Small intestine (tissue), 16 donors: ENCODE results near the gene ARID5B. TPM values are rescaled to one million over a fixed set of nuclear protein-coding genes. Genes with fewer than 3 reads are reported as not detected.

ENCODE experiments used
- DNase-seq, 2 donors: peaks; one replicate each; pipeline versions ENCODE4 v3.0.0 to v3.0.0-alpha.2; 2013
- FAIRE-seq: peaks from 2 replicates; lab custom pipeline; 2012; peaks lifted over from hg19 to GRCh38; lab: Jason Lieb, UNC
- H3K27ac ChIP-seq, 3 donors: one replicate each; pipeline ENCODE4 v1.5.1; 2013; ENCODE audit warnings: low read length in 2 of 3, mild to moderate bottlenecking in 2 of 3, control low read depth in 1 of 3, inconsistent platforms in 1 of 3, low read depth in 1 of 3, moderate library complexity in 1 of 3
- H3K27me3 ChIP-seq, 3 donors: one replicate each; pipeline ENCODE4 v1.6.1; 2013; ENCODE audit warnings: low read length in 3 of 3, inconsistent platforms in 1 of 3; ENCODE audit not compliant: control insufficient read depth in 3 of 3, insufficient read depth in 3 of 3
- H3K36me3 ChIP-seq, 3 donors: one replicate each; pipeline ENCODE4 v1.6.1; 2013; ENCODE audit warnings: low read length in 3 of 3, inconsistent platforms in 1 of 3, low read depth in 1 of 3, mild to moderate bottlenecking in 1 of 3, moderate library complexity in 1 of 3; ENCODE audit not compliant: control insufficient read depth in 3 of 3, insufficient read depth in 2 of 3
- H3K4me1 ChIP-seq, 3 donors: one replicate each; pipeline ENCODE4 v1.6.1; 2013; ENCODE audit warnings: low read length in 2 of 3, inconsistent platforms in 1 of 3, low read depth in 1 of 3, mild to moderate bottlenecking in 1 of 3, moderate library complexity in 1 of 3; ENCODE audit not compliant: control insufficient read depth in 3 of 3, insufficient read depth in 2 of 3
- H3K4me3 ChIP-seq, 3 donors: one replicate each; pipeline ENCODE4 v1.5.1; 2013; ENCODE audit warnings: low read length in 3 of 3, control low read depth in 1 of 3, inconsistent platforms in 1 of 3, low read depth in 1 of 3, mild to moderate bottlenecking in 1 of 3, moderate library complexity in 1 of 3
- H3K9me3 ChIP-seq, 2 donors: one replicate each; pipeline ENCODE4 v1.6.1; 2013; ENCODE audit warnings: low read depth in 1 of 2, low read length in 1 of 2; ENCODE audit not compliant: control insufficient read depth in 2 of 2, insufficient read depth in 1 of 2
- WGBS, 3 donors: extraction: QIAGEN DNeasy Blood & Tissue Kit; methylation state at CpG; one replicate each; pipeline ENCODE4 v1.1.7; 2013; 5-methylcytosine and 5-hydroxymethylcytosine counted together
- long read RNA-seq, 10 donors: transcript quantifications; one replicate each; lab custom pipeline, GENCODE V29; 2026
- polyA plus RNA-seq, 4 donors: library from polyadenylated mRNA; stranded (reverse) in 3 of 4; unstranded in 1 of 4; fragments of 200-250 nt in 3 of 4; fragments of 120-200 nt in 1 of 4; gene quantifications; one replicate each; pipeline versions ENCODE4 v1.2.1 to v1.2.3, GENCODE V29; 2013
- donor health status: healthy with polysubstance abuse.
- donor health status: control.
- donor health status: control.
- donor health status: Bipolar disorder and iron deficiency.
- donor health status: healthy.

Gene ARID5B, protein sequence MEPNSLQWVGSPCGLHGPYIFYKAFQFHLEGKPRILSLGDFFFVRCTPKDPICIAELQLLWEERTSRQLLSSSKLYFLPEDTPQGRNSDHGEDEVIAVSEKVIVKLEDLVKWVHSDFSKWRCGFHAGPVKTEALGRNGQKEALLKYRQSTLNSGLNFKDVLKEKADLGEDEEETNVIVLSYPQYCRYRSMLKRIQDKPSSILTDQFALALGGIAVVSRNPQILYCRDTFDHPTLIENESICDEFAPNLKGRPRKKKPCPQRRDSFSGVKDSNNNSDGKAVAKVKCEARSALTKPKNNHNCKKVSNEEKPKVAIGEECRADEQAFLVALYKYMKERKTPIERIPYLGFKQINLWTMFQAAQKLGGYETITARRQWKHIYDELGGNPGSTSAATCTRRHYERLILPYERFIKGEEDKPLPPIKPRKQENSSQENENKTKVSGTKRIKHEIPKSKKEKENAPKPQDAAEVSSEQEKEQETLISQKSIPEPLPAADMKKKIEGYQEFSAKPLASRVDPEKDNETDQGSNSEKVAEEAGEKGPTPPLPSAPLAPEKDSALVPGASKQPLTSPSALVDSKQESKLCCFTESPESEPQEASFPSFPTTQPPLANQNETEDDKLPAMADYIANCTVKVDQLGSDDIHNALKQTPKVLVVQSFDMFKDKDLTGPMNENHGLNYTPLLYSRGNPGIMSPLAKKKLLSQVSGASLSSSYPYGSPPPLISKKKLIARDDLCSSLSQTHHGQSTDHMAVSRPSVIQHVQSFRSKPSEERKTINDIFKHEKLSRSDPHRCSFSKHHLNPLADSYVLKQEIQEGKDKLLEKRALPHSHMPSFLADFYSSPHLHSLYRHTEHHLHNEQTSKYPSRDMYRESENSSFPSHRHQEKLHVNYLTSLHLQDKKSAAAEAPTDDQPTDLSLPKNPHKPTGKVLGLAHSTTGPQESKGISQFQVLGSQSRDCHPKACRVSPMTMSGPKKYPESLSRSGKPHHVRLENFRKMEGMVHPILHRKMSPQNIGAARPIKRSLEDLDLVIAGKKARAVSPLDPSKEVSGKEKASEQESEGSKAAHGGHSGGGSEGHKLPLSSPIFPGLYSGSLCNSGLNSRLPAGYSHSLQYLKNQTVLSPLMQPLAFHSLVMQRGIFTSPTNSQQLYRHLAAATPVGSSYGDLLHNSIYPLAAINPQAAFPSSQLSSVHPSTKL
- 10 to 100 TPM in 2 of 4 donors, 1 to 10 TPM in 2; 1.1 to 24.6 (median 6.7) TPM for polyA plus RNA-seq
- long read RNA-seq, donor 1, full-length matches to known transcripts = 4 of 9 reads
- long read RNA-seq, donor 1, partial matches to known transcripts = 5 of 9 reads
- long read RNA-seq, donor 1, other reads (novel, unspliced or antisense) = 0 of 9 reads
- long read RNA-seq, donor 2, full-length matches to known transcripts = 2 of 2 reads
- long read RNA-seq, donor 2, partial matches to known transcripts = 0 of 2 reads
- long read RNA-seq, donor 2, other reads (novel, unspliced or antisense) = 0 of 2 reads
- long read RNA-seq, donor 3, partial matches to known transcripts = 0 of 1 reads
- long read RNA-seq, donor 3, other reads (novel, unspliced or antisense) = 0 of 1 reads
- long read RNA-seq, donor 4 = 0 reads
- long read RNA-seq, donor 5, partial matches to known transcripts = 0 of 1 reads
- long read RNA-seq, donor 5, other reads (novel, unspliced or antisense) = 0 of 1 reads
- long read RNA-seq, donor 6, full-length matches to known transcripts = 3 of 8 reads
- long read RNA-seq, donor 6, partial matches to known transcripts = 5 of 8 reads
- long read RNA-seq, donor 6, other reads (novel, unspliced or antisense) = 0 of 8 reads
- long read RNA-seq, donor 7 = 0 reads
- long read RNA-seq, donor 8, partial matches to known transcripts = 0 of 1 reads
- long read RNA-seq, donor 8, other reads (novel, unspliced or antisense) = 0 of 1 reads
- long read RNA-seq, donor 9 = 0 reads
- long read RNA-seq, donor 10, full-length matches to known transcripts = 4 of 10 reads
- long read RNA-seq, donor 10, partial matches to known transcripts = 6 of 10 reads
- long read RNA-seq, donor 10, other reads (novel, unspliced or antisense) = 0 of 10 reads

- H3K4me3 ChIP-seq = peak within 1 kb of the TSS; percentile 81 to 93 (median 90)
- FAIRE-seq = no peak
- no peaks in the 10 kb centered on the region for H3K27me3 ChIP-seq
- peaks cover 0 to 53% (median 9%) of the 10 kb centered on the region in 3 donors for H3K4me1 ChIP-seq
- WGBS, 3 donors = 0 to 1% (median 1%) methylated on average over 34 of the region's 34 CpGs
- peak; percentile 72 to 79 for DNase-seq
- no peaks in the 10 kb centered on the region for H3K36me3 ChIP-seq
- H3K9me3 ChIP-seq = no peaks in the 10 kb centered on the region
- peak within 1 kb of the TSS; percentile 71 to 100 (median 92) for H3K27ac ChIP-seq
Measured at GRCh38 chr10:61900829-61901792, at the start of gene ARID5B. Gene ARID5B (plus strand): TSS chr10:61901699. CDS start chr10:61901710, 11 bp downstream.

GRCh38 chr10:61852261-61852660 lies 49.2 kb upstream of the ARID5B start:
- no peak overlapping the region for H3K27ac ChIP-seq
- H3K4me1 ChIP-seq = no peaks in the 10 kb centered on the region
- 92 to 96% (median 95%) methylated on average over 2 of the region's 2 CpGs for WGBS, 3 donors
- H3K27me3 ChIP-seq = no peaks in the 10 kb centered on the region
- no peaks in the 10 kb centered on the region for H3K9me3 ChIP-seq
- no peak overlapping the region for H3K4me3 ChIP-seq
- H3K36me3 ChIP-seq = no peaks in the 10 kb centered on the region
- FAIRE-seq = no peak
- DNase-seq = no peak

DNA sequence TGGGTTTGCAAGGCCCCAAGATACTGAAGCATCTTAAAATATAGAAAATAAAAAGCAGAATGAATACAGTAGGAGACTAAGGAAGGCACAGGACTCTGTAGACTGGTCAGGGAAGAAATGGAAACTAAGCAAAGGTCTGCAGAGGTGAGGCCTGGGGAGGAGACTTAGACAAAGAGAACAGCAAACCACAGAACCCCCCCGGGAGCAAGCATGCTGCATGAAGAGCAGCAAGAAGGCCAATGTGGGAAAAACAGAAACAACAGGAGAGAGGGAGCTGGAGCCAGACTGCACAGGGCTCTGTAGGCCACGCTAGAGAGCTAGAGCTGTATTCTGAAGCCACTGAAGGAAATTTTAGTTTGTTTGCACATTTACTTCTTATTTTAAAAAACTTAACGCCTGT lies 45.7 kb upstream of the ARID5B start:
- no peak overlapping the region for H3K4me3 ChIP-seq
- no peaks in the 10 kb centered on the region for H3K9me3 ChIP-seq
- FAIRE-seq (no peak), DNase-seq (no peak)
- no peaks in the 10 kb centered on the region for H3K36me3 ChIP-seq
- 89 to 95% (median 94%) methylated on average over 3 of the region's 3 CpGs for WGBS, 3 donors
- H3K27ac ChIP-seq = no peak overlapping the region
- H3K27me3 ChIP-seq = no peaks in the 10 kb centered on the region
- no peaks in the 10 kb centered on the region for H3K4me1 ChIP-seq

DNA sequence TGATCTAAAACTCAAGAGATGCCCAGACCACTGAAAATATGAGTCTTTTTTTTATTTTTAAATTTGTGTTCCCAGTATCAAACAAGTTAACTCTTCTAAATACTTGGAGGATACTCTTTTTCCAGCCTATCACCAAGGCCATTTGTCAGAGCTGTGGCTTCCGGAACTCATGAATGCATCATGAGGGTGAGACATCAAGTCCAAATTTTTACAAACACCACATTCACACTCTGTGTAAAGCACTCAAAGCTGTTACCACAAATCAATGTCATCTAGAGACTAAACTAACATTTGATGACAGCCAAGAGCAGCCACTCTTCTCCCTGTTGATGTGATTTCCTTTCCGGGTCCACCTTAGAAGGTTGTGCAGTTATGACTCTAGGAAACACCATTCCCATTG lies 43.8 kb upstream of the ARID5B start:
- Histone ChIP-seq H3K9me3 (no peaks in the 10 kb centered on the region), H3K27me3 (no peaks in the 10 kb centered on the region), H3K36me3 (no peaks in the 10 kb centered on the region), H3K27ac (no peak overlapping the region), H3K4me3 (no peak overlapping the region), H3K4me1 (no peaks in the 10 kb centered on the region)
- DNase-seq = no peak
- 96 to 100% (median 96%) methylated on average over 2 of the region's 2 CpGs for WGBS, 3 donors
- FAIRE-seq = no peak

DNA sequence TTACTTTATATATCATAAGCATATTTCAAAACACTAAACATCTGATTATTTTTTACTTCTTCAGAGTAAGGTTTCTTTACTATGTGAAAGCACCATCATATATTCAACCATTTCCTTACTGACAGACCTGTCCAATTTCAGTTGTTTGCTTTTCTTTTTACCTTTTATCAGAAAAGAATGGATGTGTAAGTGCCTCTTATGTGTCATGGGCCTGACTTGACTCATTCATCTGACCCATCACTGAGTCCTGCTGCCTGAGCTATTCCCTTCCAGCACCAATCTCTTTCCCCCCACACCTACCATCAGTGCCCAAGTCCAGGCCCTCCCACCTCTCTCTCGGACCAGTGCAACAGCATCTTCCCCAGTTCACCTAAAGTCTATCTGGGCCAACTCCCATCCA lies 41.7 kb upstream of the ARID5B start:
- DNase-seq = no peak
- H3K9me3 ChIP-seq = no peaks in the 10 kb centered on the region
- WGBS, 3 donors = 93 to 100% (median 98%) methylated on average over 1 of the region's 1 CpG
- H3K4me3 ChIP-seq = no peak overlapping the region
- no peaks in the 10 kb centered on the region for H3K4me1 ChIP-seq
- no peaks in the 10 kb centered on the region for H3K36me3 ChIP-seq
- no peak for FAIRE-seq
- no peaks in the 10 kb centered on the region for H3K27me3 ChIP-seq
- H3K27ac ChIP-seq = no peak overlapping the region

- Histone ChIP-seq H3K9me3 (no peaks in the 10 kb centered on the region), H3K27me3 (no peaks in the 10 kb centered on the region), H3K4me1 (no peaks in the 10 kb centered on the region), H3K36me3 (no peaks in the 10 kb centered on the region), H3K27ac (no peak overlapping the region), H3K4me3 (no peak overlapping the region)
- DNase-seq (no peak), FAIRE-seq (no peak)
- 39 to 75% (median 60%) methylated on average over 8 of the region's 8 CpGs for WGBS, 3 donors
Measured at GRCh38 chr10:61860964-61861758, 40.3 kb upstream of the ARID5B start.
